ENCODE results near the gene TPK1.

DNA sequence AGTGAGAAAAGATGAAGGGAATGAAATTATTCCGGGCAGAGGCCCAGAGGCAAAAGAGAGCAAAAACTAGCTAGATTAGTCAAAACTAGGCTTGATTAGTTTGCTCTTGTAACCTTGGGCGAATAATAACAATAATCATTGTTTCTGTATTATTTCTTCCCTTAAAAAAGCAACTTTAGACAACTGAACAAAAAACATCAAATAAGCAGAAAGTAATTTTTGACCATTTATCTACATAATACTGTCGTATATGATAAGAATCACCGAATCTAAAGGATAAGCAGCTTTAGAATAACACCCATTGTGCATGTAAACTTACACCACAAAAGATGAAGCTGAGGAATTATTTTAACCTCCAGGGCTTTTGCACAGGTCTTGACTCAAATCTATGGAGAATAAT, 125.1 kb downstream of the TPK1 start:
- TF ChIP-seq, protein P1, sequence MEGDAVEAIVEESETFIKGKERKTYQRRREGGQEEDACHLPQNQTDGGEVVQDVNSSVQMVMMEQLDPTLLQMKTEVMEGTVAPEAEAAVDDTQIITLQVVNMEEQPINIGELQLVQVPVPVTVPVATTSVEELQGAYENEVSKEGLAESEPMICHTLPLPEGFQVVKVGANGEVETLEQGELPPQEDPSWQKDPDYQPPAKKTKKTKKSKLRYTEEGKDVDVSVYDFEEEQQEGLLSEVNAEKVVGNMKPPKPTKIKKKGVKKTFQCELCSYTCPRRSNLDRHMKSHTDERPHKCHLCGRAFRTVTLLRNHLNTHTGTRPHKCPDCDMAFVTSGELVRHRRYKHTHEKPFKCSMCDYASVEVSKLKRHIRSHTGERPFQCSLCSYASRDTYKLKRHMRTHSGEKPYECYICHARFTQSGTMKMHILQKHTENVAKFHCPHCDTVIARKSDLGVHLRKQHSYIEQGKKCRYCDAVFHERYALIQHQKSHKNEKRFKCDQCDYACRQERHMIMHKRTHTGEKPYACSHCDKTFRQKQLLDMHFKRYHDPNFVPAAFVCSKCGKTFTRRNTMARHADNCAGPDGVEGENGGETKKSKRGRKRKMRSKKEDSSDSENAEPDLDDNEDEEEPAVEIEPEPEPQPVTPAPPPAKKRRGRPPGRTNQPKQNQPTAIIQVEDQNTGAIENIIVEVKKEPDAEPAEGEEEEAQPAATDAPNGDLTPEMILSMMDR (IDR thresholded peaks at IDR 0.05): no peak
- no peak for TF ChIP-seq POLR2A (IDR thresholded peaks at IDR 0.05)

Measured in uterus (tissue), 2 donors.